Measurements from ENCODE around the gene FNIP1.

DNA sequence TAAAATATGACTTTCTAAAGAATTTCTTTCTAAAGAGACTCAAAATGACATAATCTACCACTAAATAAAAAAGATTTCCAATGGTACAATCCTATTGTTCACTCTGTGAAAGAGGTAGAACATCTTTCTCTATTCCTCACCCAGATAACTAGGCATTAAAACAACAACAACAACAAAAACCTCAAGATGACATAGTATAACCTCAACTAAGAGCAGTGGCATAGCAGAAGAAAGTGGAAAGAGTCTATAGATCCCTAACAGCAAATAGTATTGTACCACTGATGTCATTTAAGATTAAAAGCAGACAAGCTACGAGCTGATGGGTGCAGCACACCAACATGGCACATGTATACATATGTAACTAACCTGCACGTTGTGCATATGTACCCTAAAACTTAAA is 191.7 kb downstream of the FNIP1 start:
- TF ChIP-seq ELF4 (IDR thresholded peaks at IDR 0.05) = no peak
- no peak for TF ChIP-seq BHLHE40 (IDR thresholded peaks at IDR 0.05; ENCODE audit: borderline replicate concordance)
- no peak for TF ChIP-seq SP1 (IDR thresholded peaks at IDR 0.05)
- no peak for TF ChIP-seq ZNF384 (IDR thresholded peaks at IDR 0.05)
- TF ChIP-seq SUZ12 (IDR thresholded peaks at IDR 0.05) = no peak

All from HEK293T (cell line).